Neural cell (in vitro differentiated cells): ENCODE results near the gene CEP128. TPM values are rescaled to one million over a fixed set of nuclear protein-coding genes. Genes with fewer than 3 reads are reported as not detected.

Experiments used
- H2AFZ ChIP-seq: fragments of 200-600, 300-800 bp; sonication (generic), shearing (Covaris generic); 2 replicates; pipeline ENCODE4 v1.6.0; 2014; ENCODE audit warnings: low read depth, mild to moderate bottlenecking, antibody characterized with exemption, low read length, moderate library complexity
- H3F3A ChIP-seq: fragments of 200-600 bp; shearing (Covaris generic); 2 replicates; pipeline ENCODE4 v1.6.1; 2016; ENCODE audit warnings: mild to moderate bottlenecking, moderate library complexity, mixed read lengths, antibody characterized with exemption, low read length; ENCODE audit not compliant: insufficient read depth, poor library complexity, severe bottlenecking
- H3K27ac ChIP-seq: fragments of 200-600, 300-800 bp; sonication (generic), shearing (Covaris generic); 2 replicates; pipeline ENCODE4 v1.5.1; 2014; ENCODE audit warnings: mild to moderate bottlenecking, low read length, moderate library complexity
- H3K27me3 ChIP-seq: fragments of 300-800, 200-600 bp; sonication (generic), shearing (Covaris generic); 2 replicates; pipeline ENCODE4 v1.6.0; 2014; ENCODE audit warnings: mild to moderate bottlenecking, low read depth, low read length, moderate library complexity; ENCODE audit not compliant: insufficient read depth
- H3K36me3 ChIP-seq: fragments of 300-800, 200-600 bp; sonication (generic), shearing (Covaris generic); 2 replicates; pipeline ENCODE4 v1.5.1; 2014; ENCODE audit warnings: mild to moderate bottlenecking, antibody characterized with exemption, low read length, moderate library complexity; ENCODE audit not compliant: insufficient read depth
- H3K4me2 ChIP-seq: fragments of 300-800, 200-600 bp; sonication (generic), shearing (Covaris generic); 2 replicates; pipeline ENCODE4 v1.6.0; 2014; ENCODE audit warnings: mild to moderate bottlenecking, low read length
- H3K4me3 ChIP-seq: fragments of 300-800, 200-600 bp; sonication (generic), shearing (Covaris generic); 2 replicates; pipeline ENCODE4 v1.5.1; 2014; ENCODE audit warnings: mild to moderate bottlenecking, low read length, moderate library complexity
- H3K79me2 ChIP-seq: fragments of 200-600 bp; shearing (Covaris generic); replicated peaks from 2 replicates; pipeline ENCODE4 v1.6.0; 2014; ENCODE audit warnings: mild to moderate bottlenecking, low read length, moderate library complexity; ENCODE audit not compliant: insufficient read depth
- H3K9ac ChIP-seq: fragments of 300-800, 200-600 bp; sonication (generic), shearing (Covaris generic); 2 replicates; pipeline ENCODE4 v1.6.1; 2016; ENCODE audit warnings: mild to moderate bottlenecking, low read length, mixed read lengths
- H3K9me2 ChIP-seq: fragments of 200-600 bp; shearing (Covaris generic); 2 replicates; pipeline ENCODE4 v1.6.1; 2016; ENCODE audit warnings: mild to moderate bottlenecking, low read length, mixed read lengths; ENCODE audit not compliant: insufficient read depth
- H3K9me3 ChIP-seq: fragments of 200-600, 300-800 bp; sonication (generic), shearing (Covaris generic); 2 replicates; pipeline ENCODE4 v1.6.1; 2016; ENCODE audit warnings: mild to moderate bottlenecking, mixed run types, low read length, moderate library complexity, mixed read lengths
- H4K20me1 ChIP-seq: fragments of 200-600 bp; shearing (Covaris generic); 2 replicates; pipeline ENCODE4 v1.6.1; 2016; ENCODE audit warnings: mild to moderate bottlenecking, mixed run types; ENCODE audit not compliant: insufficient read depth
- CTCF ChIP-seq: fragments of 450-650 bp; IDR thresholded peaks from 2 replicates; pipeline ENCODE4 v1.5.1; 2014; ENCODE audit warnings: antibody characterized with exemption, mild to moderate bottlenecking, moderate library complexity; ENCODE audit not compliant: poor library complexity, severe bottlenecking
- EP300 ChIP-seq: fragments of 450-650 bp; conservative IDR thresholded peaks from 2 replicates; pipeline ENCODE4 v1.6.1; 2014; ENCODE audit warnings: antibody characterized with exemption, mild to moderate bottlenecking, moderate library complexity; ENCODE audit not compliant: poor library complexity, severe bottlenecking
- EZH2 ChIP-seq: fragments of 200-600, 300-800 bp; shearing (Covaris generic), sonication (generic); IDR thresholded peaks from 2 replicates; pipeline ENCODE4 v1.6.1; 2014; ENCODE audit warnings: antibody characterized with exemption, low read length, borderline replicate concordance, mild to moderate bottlenecking; ENCODE audit not compliant: insufficient read depth, poor library complexity, severe bottlenecking
- MXI1 ChIP-seq: fragments of 450-650 bp; conservative IDR thresholded peaks from 2 replicates; pipeline ENCODE4 v1.6.1; 2014; ENCODE audit warnings: antibody characterized with exemption, mild to moderate bottlenecking; ENCODE audit not compliant: poor library complexity, severe bottlenecking
- POLR2AphosphoS5 ChIP-seq: IDR thresholded peaks from 2 replicates; pipeline ENCODE4 v1.6.1; 2012
- RAD21 ChIP-seq: fragments of 450-650 bp; conservative IDR thresholded peaks from 2 replicates; pipeline ENCODE4 v1.6.1; 2014; ENCODE audit warnings: antibody characterized with exemption, mild to moderate bottlenecking, moderate library complexity
- SMC3 ChIP-seq: fragments of 450-650 bp; conservative IDR thresholded peaks from 2 replicates; pipeline ENCODE4 v1.6.1; 2014; ENCODE audit warnings: antibody characterized with exemption, mild to moderate bottlenecking, moderate library complexity; ENCODE audit not compliant: poor library complexity
- polyA plus RNA-seq: library from polyadenylated mRNA; depleted of rRNA; stranded (reverse); fragments of >200 nt; gene quantifications from 2 replicates; pipeline ENCODE4 v1.2.3, GENCODE V29; 2014
- TF ChIP-seq, protein P1 (sequence below): IDR thresholded peaks from 2 replicates; pipeline ENCODE4 v1.6.1; 2012; ENCODE audit warnings: borderline replicate concordance

Gene CEP128
- polyA plus RNA-seq, 1 donor from 2014 or later, result 5.5 TPM

GRCh38 chr14:80924365-80925103, 17.0 kb downstream of the CEP128 start:
- TF ChIP-seq, protein P1, sequence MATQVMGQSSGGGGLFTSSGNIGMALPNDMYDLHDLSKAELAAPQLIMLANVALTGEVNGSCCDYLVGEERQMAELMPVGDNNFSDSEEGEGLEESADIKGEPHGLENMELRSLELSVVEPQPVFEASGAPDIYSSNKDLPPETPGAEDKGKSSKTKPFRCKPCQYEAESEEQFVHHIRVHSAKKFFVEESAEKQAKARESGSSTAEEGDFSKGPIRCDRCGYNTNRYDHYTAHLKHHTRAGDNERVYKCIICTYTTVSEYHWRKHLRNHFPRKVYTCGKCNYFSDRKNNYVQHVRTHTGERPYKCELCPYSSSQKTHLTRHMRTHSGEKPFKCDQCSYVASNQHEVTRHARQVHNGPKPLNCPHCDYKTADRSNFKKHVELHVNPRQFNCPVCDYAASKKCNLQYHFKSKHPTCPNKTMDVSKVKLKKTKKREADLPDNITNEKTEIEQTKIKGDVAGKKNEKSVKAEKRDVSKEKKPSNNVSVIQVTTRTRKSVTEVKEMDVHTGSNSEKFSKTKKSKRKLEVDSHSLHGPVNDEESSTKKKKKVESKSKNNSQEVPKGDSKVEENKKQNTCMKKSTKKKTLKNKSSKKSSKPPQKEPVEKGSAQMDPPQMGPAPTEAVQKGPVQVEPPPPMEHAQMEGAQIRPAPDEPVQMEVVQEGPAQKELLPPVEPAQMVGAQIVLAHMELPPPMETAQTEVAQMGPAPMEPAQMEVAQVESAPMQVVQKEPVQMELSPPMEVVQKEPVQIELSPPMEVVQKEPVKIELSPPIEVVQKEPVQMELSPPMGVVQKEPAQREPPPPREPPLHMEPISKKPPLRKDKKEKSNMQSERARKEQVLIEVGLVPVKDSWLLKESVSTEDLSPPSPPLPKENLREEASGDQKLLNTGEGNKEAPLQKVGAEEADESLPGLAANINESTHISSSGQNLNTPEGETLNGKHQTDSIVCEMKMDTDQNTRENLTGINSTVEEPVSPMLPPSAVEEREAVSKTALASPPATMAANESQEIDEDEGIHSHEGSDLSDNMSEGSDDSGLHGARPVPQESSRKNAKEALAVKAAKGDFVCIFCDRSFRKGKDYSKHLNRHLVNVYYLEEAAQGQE, result peak; percentile 42
- TF ChIP-seq POLR2AphosphoS5 (peak; percentile 70), CTCF (no peak), EP300 (peak; percentile 91)
- H3K4me2 ChIP-seq, result peak overlapping the region; percentile 7

GRCh38 chr14:80923368-80923767, 18.2 kb downstream of the CEP128 start:
- Histone ChIP-seq H3K79me2 (no peaks in the 10 kb centered on the region), H3K4me2 (no peak overlapping the region), H2AFZ (no peak overlapping the region), H3K9me2 (no peaks in the 10 kb centered on the region), H3K27ac (no peak overlapping the region), H3K9me3 (no peaks in the 10 kb centered on the region), H3K9ac (no peak overlapping the region), H3F3A (no peaks in the 10 kb centered on the region), H3K4me3 (no peak overlapping the region), H4K20me1 (no peaks in the 10 kb centered on the region), H3K36me3 (no peaks in the 10 kb centered on the region), H3K27me3 (no peaks in the 10 kb centered on the region)
- TF ChIP-seq SMC3 (no peak), RAD21 (no peak), POLR2AphosphoS5 (no peak), EZH2 (no peak), MXI1 (no peak), CTCF (no peak)
- TF ChIP-seq, protein P1, result no peak

More at GRCh38 chr14:80924365-80925103, 17.0 kb downstream of the CEP128 start:
- no peaks in the 10 kb centered on the region for H3K79me2 ChIP-seq
- H3K27me3 ChIP-seq, result no peaks in the 10 kb centered on the region
- H3K4me3 ChIP-seq, result no peak overlapping the region
- H3K9me2 ChIP-seq, result no peaks in the 10 kb centered on the region
- H3K9me3 ChIP-seq, result no peaks in the 10 kb centered on the region
- no peak overlapping the region for H2AFZ ChIP-seq
- no peak overlapping the region for H3K9ac ChIP-seq
- no peaks in the 10 kb centered on the region for H4K20me1 ChIP-seq
- H3K27ac ChIP-seq, result peak overlapping the region; percentile 16
- H3F3A ChIP-seq, result no peaks in the 10 kb centered on the region
- no peaks in the 10 kb centered on the region for H3K36me3 ChIP-seq
